NCI-H2081 treated with DMSO at 0.1 percent for 48 hours (cell line): ENCODE results near the gene CDK6.

ENCODE experiments used
- DNase-seq: peaks from one replicate; lab custom pipeline; 2025; lab: John Stamatoyannopoulos, UW

CDK6 gene

GRCh38 chr7:92735707-92736106 is 100.7 kb downstream of the CDK6 start:
- no peak for DNase-seq

DNA sequence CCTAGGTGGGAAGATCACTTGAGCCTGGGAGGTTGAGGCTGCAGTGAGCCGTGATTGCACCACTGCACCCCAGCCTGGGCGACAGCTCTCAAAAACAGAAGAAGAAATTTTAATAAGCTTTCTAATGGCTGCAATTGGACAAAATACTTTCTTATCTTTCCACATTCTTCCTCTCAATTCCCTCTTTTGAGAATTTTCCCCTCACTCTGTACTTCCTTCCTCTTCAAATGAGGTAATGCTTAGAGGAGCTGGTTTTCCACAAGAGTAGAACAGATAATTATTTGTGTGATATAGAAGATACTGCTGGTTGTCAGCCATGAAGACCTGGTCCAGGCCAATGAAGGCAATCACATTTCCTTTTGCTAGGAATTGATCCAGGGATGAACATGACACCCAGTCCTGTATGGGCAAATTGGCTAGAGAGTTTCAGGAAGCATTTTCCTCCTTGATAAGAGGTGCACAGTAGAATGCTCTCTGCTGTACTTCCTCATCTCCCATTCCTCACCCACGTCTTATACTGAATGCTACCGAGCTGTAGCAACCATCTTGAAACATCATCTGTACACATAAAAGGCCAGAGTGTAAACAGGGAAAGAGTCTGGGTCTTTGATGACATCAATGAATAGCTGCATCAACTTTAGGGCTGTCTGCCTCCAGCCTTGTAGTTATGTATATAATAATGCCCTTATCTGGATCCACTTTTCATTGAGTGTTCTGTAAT is 103.9 kb downstream of the CDK6 start:
- no peak for DNase-seq

GRCh38 chr7:92731335-92732063 is 104.9 kb downstream of the CDK6 start:
- no peak for DNase-seq

- DNase-seq: no peak
These were observed 105.6 kb downstream of the CDK6 start for GRCh38 chr7:92730808-92731207.

GRCh38 chr7:92729751-92730150 is 106.6 kb downstream of the CDK6 start:
- DNase-seq: no peak

GRCh38 chr7:92729172-92729571 is 107.2 kb downstream of the CDK6 start:
- DNase-seq: no peak

DNA sequence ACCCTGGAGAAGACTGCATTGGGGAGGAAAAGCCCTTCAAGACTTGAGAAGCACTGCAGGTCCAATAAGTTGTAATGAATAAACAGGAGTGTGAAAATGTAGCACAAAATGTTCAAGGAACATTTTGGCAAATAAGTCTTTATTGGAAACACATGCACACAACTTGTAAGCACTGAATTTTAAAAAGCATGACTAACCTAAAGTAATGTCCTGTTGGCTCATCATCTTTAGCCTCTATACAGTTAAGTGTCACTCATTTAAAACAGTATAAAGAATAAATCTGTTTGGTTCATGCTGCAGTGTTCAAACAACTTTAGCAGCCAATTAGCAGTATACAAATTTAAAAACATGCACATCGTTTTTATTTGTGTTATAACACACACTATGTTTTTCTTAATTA is 108.6 kb downstream of the CDK6 start:
- no peak for DNase-seq

DNA sequence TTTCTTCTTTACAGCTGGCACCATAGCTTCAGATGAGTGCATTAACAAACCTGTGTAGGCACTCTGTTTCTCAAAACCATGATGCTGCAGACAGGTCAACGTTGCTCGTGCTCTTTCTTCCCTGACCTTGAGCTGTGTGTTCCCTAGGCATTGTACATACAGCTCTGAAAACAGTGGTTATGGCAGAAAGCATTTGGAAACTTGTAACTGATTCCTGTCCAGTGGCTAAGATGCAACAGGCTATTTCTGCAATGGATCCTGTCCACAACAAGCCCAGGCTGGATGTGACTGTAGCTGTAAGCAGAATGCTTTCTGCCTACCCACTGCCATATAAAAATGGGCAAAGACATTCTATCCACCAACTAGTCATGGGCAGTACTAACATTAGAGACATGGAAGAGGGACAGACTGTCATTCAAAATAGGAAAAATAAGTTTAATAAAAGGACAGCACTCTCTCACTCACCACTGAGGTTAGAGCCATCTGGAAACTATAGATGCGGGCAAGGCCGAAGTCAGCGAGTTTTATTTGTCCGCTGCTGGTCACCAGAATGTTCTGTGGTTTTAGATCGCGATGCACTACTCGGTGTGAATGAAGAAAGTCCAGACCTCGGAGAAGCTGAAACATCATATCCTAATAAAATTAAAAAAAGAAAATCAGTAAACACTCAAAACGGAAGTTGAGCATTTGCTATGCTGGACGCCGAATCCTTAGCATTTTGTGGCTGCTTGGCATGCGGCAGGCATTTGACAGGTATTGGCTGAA is 111.0 kb downstream of the CDK6 start:
- no peak for DNase-seq

DNA sequence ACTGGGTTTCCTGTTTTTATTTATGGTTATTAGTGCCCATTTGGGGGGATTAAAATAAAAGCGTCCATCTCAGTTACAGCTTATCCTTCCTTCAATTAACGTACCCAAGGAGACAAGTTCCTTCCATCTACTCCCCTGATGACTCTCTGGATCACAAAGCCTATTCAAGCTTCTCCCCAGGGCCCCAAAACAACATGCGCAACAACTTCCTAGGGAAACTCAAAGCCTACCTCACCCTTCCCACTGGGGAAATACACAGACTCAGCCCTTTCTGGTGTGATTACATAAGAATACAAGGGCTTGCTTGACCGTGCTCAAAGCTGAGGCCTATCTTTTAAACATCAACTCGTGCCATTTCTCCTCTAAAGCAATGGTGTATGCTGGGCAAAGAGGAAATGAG is 112.4 kb downstream of the CDK6 start:
- no peak for DNase-seq

DNA sequence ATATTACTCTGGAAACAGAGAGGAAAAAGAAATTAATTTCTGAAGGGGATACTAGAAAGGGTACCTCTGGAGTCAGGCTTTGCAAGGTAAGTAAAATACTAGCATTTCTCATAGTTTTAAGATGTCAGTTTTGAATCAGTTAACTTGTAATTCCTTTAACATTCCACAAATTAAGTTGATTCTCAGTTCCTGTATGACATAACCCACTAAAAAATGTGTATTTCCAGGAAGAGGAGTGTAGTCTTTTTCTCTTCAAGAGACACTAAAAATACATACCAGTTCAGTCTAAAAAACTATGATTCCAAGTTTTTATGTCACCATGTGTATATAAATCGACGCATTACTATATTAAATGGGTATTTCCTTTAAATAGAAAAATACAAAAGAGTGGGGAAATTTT is 113.2 kb downstream of the CDK6 start:
- DNase-seq: no peak

DNA sequence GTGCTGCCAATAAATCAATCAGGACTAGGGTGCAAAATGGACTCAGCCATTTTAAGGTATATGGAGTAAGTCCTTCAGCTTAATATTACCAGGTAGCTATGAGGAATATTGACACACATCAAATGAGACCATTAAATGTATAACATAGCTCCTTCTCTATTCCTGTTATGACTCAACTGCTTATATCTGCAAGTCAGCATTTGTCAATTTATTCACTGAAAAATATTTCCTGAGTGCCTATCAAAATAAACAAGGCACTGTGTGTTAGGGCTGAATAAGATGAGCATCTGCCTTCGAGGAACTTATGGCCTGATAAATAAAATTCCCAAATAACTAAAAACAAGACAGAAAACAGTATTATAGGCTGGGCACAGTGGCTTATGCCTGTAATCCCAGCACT is 113.8 kb downstream of the CDK6 start:
- DNase-seq: no peak

GRCh38 chr7:92720604-92721350 is 115.6 kb downstream of the CDK6 start:
- DNase-seq: no peak

DNA sequence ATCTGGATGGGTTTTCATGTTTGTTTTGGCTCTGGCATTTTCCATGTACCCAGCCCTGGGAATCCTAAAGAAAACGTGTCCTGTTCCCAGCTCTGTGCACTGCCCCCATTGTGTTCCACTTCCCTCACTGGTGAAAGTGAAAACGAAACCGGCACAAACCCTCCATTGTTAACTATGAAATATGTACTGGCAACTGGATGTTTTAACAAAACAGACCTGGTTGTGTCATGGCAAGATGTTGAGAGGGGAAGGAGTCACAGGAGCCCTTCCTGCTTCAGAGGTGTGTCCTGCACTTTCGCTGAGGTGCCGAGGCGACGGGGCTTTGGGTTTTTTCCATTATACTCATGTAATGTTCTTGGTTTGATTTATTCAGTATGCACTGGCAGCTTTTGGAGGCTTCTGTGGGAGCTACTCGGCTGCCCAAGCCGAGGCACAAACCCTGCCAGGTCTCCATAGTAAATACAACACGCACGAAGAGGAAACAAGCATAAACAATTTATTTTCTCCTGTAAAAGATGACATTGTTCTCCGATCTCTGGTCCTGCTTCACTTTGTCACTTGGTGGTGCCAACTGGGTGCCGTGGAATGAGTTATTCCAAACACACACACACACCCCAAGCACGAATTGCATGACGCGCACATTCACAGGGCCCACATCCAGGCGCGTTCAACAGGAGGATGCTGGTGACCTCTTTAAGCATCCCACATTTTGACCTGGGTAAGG is 118.2 kb downstream of the CDK6 start:
- no peak for DNase-seq

DNA sequence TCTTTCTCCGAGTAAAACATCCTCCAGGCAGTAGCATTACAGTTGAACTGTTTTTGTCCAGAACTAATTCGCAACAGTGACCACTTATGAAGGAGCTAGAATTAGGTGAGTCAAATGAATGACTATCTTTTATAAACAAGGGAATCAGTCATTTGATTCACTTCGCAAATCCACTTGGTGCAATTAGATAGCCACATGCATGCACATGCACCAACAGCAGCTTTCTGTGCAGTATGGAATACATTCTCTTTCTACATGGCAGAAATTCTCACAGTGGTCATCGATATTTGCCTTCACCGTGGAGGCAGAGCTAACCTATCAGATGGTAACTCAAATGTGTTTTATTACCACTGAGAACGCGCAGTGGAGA is 118.8 kb downstream of the CDK6 start:
- DNase-seq: no peak

DNA sequence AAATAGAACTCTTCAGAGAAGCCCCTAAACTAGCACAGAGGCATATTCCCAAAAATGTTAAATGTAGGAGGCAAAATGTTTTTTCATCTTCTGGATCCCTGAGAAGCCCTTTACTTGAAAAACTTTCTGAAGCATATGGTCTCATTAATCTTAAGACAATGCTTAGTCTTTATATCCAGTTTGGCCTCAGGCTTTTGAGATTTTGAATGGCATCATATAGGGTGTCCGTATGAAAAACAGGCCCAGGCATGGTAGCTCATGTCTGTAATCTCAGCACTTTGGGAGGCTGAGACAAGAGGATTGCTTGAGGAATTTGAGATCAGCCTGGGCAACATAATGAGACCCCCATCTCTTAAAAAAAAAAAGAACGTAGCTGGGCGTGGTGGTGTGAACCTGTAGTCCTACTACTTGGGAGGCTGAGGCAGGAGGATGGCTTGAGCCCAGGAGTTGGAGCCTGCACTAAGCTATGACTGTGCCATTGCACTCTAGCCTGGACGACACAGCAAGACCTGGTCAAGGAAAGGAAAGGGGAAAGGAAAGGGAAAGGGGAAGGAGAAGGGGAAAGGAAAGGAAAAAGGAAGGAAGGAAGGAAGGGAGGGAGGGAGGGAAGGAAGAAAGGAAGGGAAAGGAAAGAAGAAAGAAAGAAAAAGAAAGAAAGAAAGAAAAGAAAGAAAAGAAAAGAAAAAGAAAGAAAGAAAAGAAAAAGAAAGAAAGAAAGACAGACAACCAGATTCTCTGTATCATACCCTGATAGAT is 119.4 kb downstream of the CDK6 start:
- DNase-seq: no peak

- DNase-seq: no peak
These were observed 120.4 kb downstream of the CDK6 start for GRCh38 chr7:92715963-92716362.

DNA sequence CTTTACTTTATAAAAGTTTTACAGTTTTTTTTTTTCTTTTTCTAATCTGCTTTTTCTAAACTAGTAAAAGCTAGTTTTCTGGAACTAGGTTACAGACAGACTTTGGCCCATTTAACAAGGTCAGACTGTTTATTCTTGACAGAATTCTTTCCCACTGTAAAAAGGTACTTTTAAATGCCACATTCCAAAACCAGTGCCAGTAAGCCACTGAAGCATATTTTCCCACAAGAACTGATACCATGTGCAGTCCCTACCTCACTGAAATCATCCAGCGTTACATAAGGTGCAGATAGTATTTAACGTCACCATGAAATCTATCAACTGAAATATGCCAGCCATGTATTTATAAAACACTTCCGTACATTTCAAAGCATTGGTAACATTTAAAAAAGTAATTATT is 121.6 kb downstream of the CDK6 start:
- no peak for DNase-seq

DNA sequence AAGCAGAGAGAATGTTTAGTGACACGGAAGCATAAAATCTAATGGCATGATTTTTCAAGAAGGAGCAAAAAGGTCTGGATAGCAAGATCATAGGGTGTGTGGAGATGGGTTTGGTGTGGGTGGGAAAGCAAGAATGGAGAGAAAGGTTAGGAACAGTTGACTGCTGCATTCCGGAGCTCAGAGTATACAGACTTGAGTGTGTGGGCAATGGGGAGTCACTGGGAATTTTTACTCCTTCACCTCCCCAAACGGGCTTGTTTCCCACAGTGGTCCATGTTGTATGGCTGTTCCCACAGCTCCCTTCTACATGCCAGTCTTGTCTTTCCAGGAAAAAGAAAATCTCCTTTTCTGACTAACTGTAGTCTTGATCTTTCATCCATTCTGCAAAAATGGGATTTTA is 122.1 kb downstream of the CDK6 start:
- DNase-seq: no peak

- DNase-seq: no peak
These were observed 126.5 kb downstream of the CDK6 start for GRCh38 chr7:92709912-92710311.

DNA sequence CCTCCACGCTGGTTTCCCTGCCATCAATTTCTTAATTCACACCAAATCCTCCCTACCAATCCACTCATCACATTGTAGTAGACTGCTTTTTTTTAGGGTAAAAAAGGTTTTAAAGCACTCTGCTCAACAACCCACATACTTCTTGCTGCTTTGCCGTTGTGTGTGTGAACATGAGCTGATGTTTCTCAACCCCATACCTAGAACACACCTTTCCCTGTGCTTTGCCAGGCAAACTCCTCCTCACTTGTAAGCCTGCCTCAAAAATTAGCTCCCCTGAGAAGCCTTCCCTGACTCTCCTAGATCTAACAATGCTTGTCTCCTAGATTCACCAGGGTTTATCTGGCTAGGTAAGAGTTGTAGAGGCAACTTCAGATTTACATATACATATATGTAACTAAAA is 127.2 kb downstream of the CDK6 start:
- no peak for DNase-seq
